Mononuclear cell (primary cell): ENCODE measurements around the gene NHERF2. TPM values are rescaled to one million over a fixed set of nuclear protein-coding genes. Genes with fewer than 3 reads are reported as not detected.

Experiments used
- H3K27me3 ChIP-seq: 2 replicates; pipeline ENCODE4 v1.6.0; 2011; ENCODE audit warnings: low read length, control low read depth; ENCODE audit not compliant: insufficient read depth
- H3K4me1 ChIP-seq: 2 replicates; pipeline ENCODE4 v1.5.1; 2011; ENCODE audit warnings: mild to moderate bottlenecking, low read length, control low read depth; ENCODE audit not compliant: insufficient read depth
- H3K4me3 ChIP-seq: 2 replicates; pipeline ENCODE4 v1.5.1; 2011; ENCODE audit warnings: mild to moderate bottlenecking, low read length, moderate library complexity
- H3K9me3 ChIP-seq: 2 replicates; pipeline ENCODE4 v1.5.1; 2011; ENCODE audit warnings: low read depth, mild to moderate bottlenecking, control low read depth, low read length
- total RNA-seq: library from RNA; depleted of rRNA; stranded (reverse); fragments of >200 nt; gene quantifications from one replicate; pipeline ENCODE4 v1.2.3, GENCODE V29; 2012

NHERF2 gene
- total RNA-seq, 1 donor = 0.84 TPM

- Histone ChIP-seq H3K4me1 (peaks cover 4% of the 10 kb centered on the region), H3K27me3 (no peaks in the 10 kb centered on the region), H3K4me3 (no peak overlapping the region), H3K9me3 (no peaks in the 10 kb centered on the region)
Observed at GRCh38 chr16:2035431-2036199, 8.9 kb downstream of the NHERF2 start.

DNA sequence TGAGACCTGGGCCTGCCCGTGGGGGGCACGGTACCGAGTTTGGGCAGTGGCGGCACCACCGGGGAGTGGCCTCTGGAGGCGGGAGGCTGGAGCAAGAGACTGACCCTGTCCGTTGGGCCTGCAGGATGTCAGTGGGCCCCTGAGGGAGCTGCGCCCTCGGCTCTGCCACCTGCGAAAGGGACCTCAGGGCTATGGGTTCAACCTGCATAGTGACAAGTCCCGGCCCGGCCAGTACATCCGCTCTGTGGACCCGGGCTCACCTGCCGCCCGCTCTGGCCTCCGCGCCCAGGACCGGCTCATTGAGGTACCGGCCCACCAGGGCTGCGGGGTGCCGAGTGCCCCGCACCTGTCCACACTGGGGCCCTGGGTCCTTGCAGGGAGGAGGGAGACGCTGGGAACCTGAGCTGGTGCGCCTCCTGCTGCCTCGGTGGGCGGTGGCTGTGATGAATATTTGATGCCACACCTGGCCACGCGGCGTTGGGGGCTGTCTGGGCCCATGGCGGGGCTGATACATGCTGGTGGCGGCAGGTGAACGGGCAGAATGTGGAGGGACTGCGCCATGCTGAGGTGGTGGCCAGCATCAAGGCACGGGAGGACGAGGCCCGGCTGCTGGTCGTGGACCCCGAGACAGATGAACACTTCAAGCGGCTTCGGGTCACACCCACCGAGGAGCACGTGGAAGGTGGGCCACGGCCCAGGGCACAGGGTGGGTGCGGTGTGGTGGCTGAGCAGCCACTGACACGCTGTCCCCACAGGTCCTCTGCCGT is 9.7 kb downstream of the NHERF2 start:
- Histone ChIP-seq H3K4me3 (no peak overlapping the region), H3K4me1 (peaks cover 4% of the 10 kb centered on the region), H3K27me3 (no peaks in the 10 kb centered on the region), H3K9me3 (no peaks in the 10 kb centered on the region)

- H3K4me3 ChIP-seq = no peak overlapping the region
- no peaks in the 10 kb centered on the region for H3K27me3 ChIP-seq
- H3K9me3 ChIP-seq = no peaks in the 10 kb centered on the region
- peaks cover 4% of the 10 kb centered on the region for H3K4me1 ChIP-seq
Observed at GRCh38 chr16:2037115-2037514, 10.4 kb downstream of the NHERF2 start.

DNA sequence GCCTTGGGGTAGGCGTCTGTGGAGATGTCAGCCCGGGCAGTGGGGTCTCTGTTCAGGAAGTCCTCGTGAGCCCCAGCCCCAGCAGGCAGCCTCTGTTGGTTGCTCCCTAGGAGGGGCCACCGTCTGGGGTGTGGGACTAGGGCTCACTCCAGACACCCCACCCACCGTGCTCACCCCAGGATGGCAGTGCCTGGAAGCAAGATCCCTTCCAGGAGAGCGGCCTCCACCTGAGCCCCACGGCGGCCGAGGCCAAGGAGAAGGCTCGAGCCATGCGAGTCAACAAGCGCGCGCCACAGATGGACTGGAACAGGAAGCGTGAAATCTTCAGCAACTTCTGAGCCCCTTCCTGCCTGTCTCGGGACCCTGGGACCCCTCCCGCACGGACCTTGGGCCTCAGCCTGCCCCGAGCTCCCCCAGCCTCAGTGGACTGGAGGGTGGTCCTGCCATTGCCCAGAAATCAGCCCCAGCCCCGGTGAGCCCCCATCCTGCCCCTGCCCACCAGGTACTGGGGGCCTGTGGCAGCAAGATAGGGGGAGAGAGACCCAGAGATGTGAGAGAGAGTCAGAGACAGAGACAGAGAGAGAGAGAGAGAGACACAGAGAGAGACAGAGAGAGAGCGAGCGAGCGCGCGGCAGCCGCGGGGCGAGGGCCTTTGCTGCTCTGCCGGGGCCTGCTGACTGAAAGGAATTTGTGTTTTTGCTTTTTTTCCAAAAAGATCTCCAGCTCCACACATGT is 11.1 kb downstream of the NHERF2 start:
- Histone ChIP-seq H3K9me3 (no peaks in the 10 kb centered on the region), H3K4me1 (peaks cover 4% of the 10 kb centered on the region), H3K4me3 (no peak overlapping the region), H3K27me3 (no peaks in the 10 kb centered on the region)

DNA sequence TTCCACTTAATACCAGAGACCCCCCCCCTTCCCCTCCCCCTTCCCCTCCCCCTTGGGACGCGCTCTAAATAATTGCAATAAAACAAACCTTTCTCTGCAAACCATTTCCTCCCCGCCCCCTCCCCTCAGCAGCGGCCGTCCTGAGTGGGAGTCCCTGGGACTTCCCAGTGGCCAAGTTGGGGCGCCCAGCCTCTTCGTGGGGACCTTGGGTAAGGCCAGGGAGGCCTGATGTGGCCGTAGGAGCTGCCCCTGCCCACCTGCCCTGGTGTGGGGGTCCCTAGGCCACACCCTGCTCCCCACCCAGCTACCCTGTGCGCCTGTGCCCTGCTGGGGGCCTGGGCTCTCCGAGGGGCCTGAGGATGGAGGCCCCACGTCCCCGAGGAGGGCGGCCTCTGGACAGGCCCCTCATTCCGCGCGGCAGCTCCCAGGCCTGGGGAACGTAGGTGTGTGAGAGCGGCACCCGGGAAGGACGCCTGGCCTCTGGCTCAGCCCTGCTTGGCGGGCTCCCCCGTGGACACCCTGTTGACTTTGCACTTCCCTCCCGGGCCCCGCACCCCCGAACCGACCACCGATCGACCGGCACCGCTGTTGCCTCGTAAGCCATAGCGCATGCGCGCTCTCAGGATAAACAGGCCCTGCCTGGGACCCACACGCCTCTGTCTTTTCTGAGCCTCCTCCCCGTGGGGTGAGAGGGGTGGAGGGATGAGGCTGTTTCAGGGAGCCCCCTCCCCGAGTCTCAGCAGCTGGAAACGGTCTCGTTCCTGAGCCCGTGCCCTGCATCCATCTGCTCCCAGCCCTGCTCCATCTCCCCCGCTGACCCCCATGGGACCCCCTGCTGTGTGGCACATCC is 11.9 kb downstream of the NHERF2 start:
- H3K4me3 ChIP-seq = no peak overlapping the region
- no peaks in the 10 kb centered on the region for H3K9me3 ChIP-seq
- H3K4me1 ChIP-seq = peaks cover 4% of the 10 kb centered on the region
- H3K27me3 ChIP-seq = no peaks in the 10 kb centered on the region

GRCh38 chr16:2039274-2040031 is 12.8 kb downstream of the NHERF2 start:
- Histone ChIP-seq H3K4me1 (no peaks in the 10 kb centered on the region), H3K9me3 (no peaks in the 10 kb centered on the region), H3K27me3 (no peaks in the 10 kb centered on the region), H3K4me3 (no peak overlapping the region)

- Histone ChIP-seq H3K4me1 (no peaks in the 10 kb centered on the region), H3K4me3 (no peak overlapping the region), H3K9me3 (no peaks in the 10 kb centered on the region), H3K27me3 (no peaks in the 10 kb centered on the region)
Observed at GRCh38 chr16:2040041-2040786, 13.5 kb downstream of the NHERF2 start.

DNA sequence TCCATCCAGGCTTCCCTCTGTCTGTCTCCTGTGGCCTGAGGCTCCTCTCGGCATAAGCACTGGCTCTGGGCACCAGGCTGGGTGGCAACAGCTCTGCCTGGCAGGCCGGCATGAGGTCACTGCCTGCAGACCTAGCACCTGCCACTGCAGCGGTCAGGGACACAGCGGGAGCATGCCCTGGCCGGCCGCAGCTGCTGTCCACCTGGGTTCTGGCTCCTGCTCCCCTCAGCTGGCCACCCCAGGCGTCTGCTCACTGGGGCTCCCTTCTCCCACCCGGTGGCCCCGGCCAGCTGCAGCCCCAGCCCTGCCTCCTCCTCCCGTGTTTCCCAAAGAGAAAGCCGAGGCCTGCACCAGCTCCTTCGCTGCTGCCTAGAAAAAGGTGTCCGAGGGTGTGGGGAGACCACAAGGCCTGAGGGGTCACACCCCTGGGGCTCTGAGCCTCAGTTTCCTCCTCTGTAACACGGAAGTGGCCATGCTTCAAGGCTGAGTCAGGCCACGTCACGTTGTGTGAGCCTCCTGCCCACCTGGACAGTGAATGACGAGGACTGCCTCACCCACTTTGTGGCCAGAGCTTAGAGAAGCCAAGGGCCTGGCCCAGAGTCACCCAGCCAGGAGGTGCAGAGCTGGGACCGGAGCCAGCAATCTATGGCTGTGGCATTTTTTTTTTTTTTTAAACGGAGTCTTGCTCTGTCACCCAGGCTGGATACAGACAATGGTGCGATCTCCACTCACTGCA is 14.3 kb downstream of the NHERF2 start:
- Histone ChIP-seq H3K27me3 (no peaks in the 10 kb centered on the region), H3K4me3 (no peak overlapping the region), H3K9me3 (no peaks in the 10 kb centered on the region), H3K4me1 (no peaks in the 10 kb centered on the region)

GRCh38 chr16:2042171-2042985 is 15.7 kb downstream of the NHERF2 start:
- H3K27me3 ChIP-seq = no peaks in the 10 kb centered on the region
- H3K4me1 ChIP-seq = peaks cover 8% of the 10 kb centered on the region
- no peaks in the 10 kb centered on the region for H3K9me3 ChIP-seq
- H3K4me3 ChIP-seq = no peak overlapping the region

- Histone ChIP-seq H3K27me3 (no peaks in the 10 kb centered on the region), H3K9me3 (no peaks in the 10 kb centered on the region), H3K4me1 (peaks cover 9% of the 10 kb centered on the region), H3K4me3 (no peak overlapping the region)
Observed at GRCh38 chr16:2042986-2043666, 16.4 kb downstream of the NHERF2 start.

DNA sequence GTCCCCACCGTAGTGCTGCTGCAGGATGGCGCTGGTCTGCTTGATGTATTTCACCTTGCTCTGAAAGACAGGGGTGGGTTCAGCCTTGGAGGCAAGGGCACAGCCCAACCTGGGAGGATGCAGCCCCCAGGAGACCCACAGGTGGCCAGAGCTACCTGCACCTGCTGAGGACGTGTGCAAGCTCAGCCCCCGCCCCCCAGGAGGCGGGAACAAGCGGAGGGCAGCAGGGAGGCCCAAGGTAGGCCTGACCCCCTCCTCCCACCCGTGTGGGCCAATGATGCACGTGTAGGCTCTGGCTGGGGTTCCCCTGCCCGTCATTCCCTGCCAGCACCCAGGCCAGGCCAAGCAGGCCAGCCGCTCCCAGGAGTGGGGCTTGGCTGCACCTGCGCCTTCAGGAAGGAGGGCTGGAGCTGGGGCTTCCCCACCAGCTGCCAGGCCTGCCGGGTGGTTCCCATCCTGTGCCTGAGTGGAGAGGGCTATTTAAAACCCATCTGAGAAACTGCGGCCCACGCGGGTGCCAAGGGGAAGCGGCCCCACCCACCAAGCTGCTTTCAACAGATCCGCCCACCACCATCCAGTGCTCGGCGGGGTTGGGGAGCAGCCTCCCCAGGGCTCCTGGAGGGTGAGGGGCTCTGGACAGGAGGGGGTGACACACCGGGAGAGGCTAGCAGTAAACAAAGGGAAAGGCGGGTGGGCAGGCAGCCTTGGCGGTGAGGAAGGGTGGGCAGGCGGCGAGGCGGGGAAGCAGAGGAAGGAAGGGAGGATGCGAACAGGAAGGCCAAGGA is 17.2 kb downstream of the NHERF2 start:
- no peaks in the 10 kb centered on the region for H3K27me3 ChIP-seq
- peaks cover 16% of the 10 kb centered on the region for H3K4me1 ChIP-seq
- no peak overlapping the region for H3K4me3 ChIP-seq
- H3K9me3 ChIP-seq = no peaks in the 10 kb centered on the region
